Right atrium auricular region (tissue), 2 donors: Measurements from ENCODE around the gene KCNMB2. TPM values are rescaled to one million over a fixed set of nuclear protein-coding genes. Genes with fewer than 3 reads are reported as not detected.

Source experiments
- DNase-seq: peaks from one replicate; pipeline ENCODE4 v3.0.0-alpha.2; 2019; ENCODE audit warnings: low spot score
- H3K27ac ChIP-seq, 2 donors: fragments of 200-600 bp; sonication (generic); 1 replicate in 1 of 2; 2 replicates in 1 of 2; pipeline ENCODE4 v1.5.1; 2016 to 2019
- H3K27me3 ChIP-seq, 2 donors: fragments of 200-600 bp; sonication (generic); one replicate each; pipeline versions ENCODE4 v1.5.1 to v1.6.0; 2017 to 2019
- H3K36me3 ChIP-seq: fragments of 200-600 bp; sonication (generic); one replicate; pipeline ENCODE4 v1.5.1; 2016
- H3K4me1 ChIP-seq, 2 donors: fragments of 200-600 bp; sonication (generic); one replicate each; pipeline versions ENCODE4 v1.5.1 to v1.6.0; 2017 to 2019
- H3K4me3 ChIP-seq, 2 donors: fragments of 200-600 bp; sonication (generic); 1 replicate in 1 of 2; 2 replicates in 1 of 2; pipeline ENCODE4 v1.5.1; 2017 to 2019; ENCODE audit warnings: mild to moderate bottlenecking in 1 of 2, moderate library complexity in 1 of 2
- H3K9me3 ChIP-seq, 2 donors: fragments of 200-600 bp; sonication (generic); one replicate each; pipeline ENCODE4 v1.5.1; 2019
- total RNA-seq, 2 donors: library from RNA; depleted of rRNA; stranded (reverse); fragments of >200 nt; gene quantifications; one replicate each; pipeline ENCODE4 v1.1.0, GENCODE V29; 2016
- TF ChIP-seq, protein P1 (sequence below), 2 donors: fragments of 200-600 bp; sonication (generic); IDR thresholded peaks; one replicate each; pipeline ENCODE4 v1.5.1; 2019; ENCODE audit warnings: antibody characterized with exemption in 2 of 2

The KCNMB2 gene
- total RNA-seq, 2 donors from 2014 or later = 2.8 to 18.2 TPM

DNA sequence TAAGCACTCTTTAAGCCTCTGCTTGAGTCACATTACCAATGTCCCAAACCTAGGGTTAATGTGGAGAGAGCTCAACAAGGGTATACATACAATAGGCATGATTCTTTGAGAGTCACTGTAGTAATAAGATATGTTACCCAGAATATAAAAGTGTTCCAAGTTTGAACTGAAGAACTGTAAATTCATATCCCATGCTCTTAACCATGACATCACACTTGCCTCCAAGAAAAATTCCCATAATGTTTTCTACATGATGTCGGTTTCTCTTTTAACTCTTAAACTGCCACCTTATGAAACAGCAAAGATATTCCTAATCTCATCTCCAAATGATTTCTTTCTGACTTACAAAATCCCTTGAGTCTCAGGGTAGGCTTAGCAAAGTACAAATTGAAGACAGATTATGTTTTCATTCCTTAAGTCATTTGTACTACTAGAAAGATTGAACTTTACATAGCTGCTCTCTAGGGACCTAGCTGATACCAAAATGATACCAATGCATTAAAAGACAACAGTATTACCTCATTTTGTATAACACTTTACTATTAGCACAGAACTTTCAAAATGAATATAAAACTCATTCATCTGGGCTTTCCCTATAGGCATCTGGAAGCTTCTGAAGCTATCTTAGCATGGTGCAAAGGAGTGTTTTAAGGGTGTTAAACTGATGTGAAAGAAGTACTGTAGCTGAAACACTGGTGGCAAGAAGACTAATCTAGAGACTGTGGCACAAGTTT is 127.1 kb downstream of the KCNMB2 start:
- H3K9me3 ChIP-seq = no peaks in the 10 kb centered on the region
- peak overlapping the region in 1 of 2 donors; percentile 76 for H3K27ac ChIP-seq
- DNase-seq = no peak
- no peaks in the 10 kb centered on the region for H3K27me3 ChIP-seq
- H3K4me3 ChIP-seq = no peak overlapping the region
- TF ChIP-seq, protein P1, sequence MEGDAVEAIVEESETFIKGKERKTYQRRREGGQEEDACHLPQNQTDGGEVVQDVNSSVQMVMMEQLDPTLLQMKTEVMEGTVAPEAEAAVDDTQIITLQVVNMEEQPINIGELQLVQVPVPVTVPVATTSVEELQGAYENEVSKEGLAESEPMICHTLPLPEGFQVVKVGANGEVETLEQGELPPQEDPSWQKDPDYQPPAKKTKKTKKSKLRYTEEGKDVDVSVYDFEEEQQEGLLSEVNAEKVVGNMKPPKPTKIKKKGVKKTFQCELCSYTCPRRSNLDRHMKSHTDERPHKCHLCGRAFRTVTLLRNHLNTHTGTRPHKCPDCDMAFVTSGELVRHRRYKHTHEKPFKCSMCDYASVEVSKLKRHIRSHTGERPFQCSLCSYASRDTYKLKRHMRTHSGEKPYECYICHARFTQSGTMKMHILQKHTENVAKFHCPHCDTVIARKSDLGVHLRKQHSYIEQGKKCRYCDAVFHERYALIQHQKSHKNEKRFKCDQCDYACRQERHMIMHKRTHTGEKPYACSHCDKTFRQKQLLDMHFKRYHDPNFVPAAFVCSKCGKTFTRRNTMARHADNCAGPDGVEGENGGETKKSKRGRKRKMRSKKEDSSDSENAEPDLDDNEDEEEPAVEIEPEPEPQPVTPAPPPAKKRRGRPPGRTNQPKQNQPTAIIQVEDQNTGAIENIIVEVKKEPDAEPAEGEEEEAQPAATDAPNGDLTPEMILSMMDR (IDR thresholded peaks at IDR 0.05) = no peak
- peaks cover 0 to 5% of the 10 kb centered on the region in 2 donors for H3K4me1 ChIP-seq
- H3K36me3 ChIP-seq = no peaks in the 10 kb centered on the region

GRCh38 chr3:178665747-178666146 is 129.5 kb downstream of the KCNMB2 start:
- H3K4me1 ChIP-seq = peaks cover 0 to 13% of the 10 kb centered on the region in 2 donors
- H3K27me3 ChIP-seq = no peaks in the 10 kb centered on the region
- H3K9me3 ChIP-seq = no peaks in the 10 kb centered on the region
- H3K36me3 ChIP-seq = no peaks in the 10 kb centered on the region
- no peak for DNase-seq
- TF ChIP-seq, protein P1 (IDR thresholded peaks at IDR 0.05) = no peak
- no peak overlapping the region for H3K4me3 ChIP-seq
- peak overlapping the region; percentile 44 to 76 for H3K27ac ChIP-seq

DNA sequence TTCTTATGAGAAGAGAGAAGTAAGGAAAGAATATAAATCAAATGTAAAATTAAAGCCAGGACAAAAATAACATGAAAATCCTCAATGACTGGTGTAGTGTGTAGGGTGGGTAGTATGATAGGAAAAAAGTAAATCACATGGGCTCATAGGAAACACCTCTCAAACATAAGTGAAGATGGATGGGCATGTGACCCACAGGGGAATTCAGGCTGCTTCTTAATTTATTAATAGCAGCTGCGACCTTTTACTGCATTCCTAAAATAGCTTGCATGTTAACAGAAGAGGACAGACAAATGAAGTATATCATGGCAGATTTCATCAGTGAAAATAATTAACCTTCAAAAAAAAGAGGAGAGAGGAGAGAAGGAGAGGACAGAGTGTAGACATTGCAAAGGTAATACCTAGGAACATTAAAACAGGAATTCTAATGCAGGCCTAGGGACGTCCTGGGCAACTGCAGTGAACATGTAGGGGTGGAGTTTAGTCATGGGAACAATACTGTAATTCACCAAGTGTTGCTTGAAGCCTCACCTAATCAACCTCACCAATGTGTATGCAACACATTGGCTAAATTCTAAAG is 132.9 kb downstream of the KCNMB2 start:
- no peak for DNase-seq
- H3K9me3 ChIP-seq = no peaks in the 10 kb centered on the region
- no peaks in the 10 kb centered on the region for H3K36me3 ChIP-seq
- no peaks in the 10 kb centered on the region for H3K27me3 ChIP-seq
- H3K27ac ChIP-seq = peak overlapping the region; percentile 42 to 76
- peaks cover 0 to 29% of the 10 kb centered on the region in 2 donors for H3K4me1 ChIP-seq
- TF ChIP-seq, protein P1 (IDR thresholded peaks at IDR 0.05) = no peak
- H3K4me3 ChIP-seq = no peak overlapping the region

DNA sequence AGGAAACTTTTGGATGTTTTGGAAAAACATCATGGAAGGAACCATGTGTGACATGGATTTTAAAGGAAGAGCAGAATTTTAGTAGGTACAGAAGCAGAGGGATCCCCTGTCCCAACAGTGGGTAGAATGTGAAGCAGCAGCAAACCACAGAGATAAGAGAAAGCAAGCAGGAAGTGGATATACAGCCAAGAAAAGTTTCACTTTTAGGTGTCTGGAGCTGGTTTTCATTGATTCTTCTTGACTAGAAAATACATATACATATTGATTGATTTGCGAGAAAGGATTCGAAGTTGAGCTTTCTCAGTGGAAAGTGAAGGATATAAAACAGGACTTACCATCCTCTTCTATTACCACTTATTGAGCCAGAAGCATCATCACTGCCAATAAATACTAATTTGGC is 133.5 kb downstream of the KCNMB2 start:
- peak overlapping the region in 1 of 2 donors; percentile 76 for H3K27ac ChIP-seq
- no peaks in the 10 kb centered on the region for H3K27me3 ChIP-seq
- DNase-seq = no peak
- TF ChIP-seq, protein P1 (IDR thresholded peaks at IDR 0.05) = no peak
- H3K4me1 ChIP-seq = peaks cover 0 to 29% of the 10 kb centered on the region in 2 donors
- H3K9me3 ChIP-seq = no peaks in the 10 kb centered on the region
- H3K4me3 ChIP-seq = no peak overlapping the region
- H3K36me3 ChIP-seq = no peaks in the 10 kb centered on the region

DNA sequence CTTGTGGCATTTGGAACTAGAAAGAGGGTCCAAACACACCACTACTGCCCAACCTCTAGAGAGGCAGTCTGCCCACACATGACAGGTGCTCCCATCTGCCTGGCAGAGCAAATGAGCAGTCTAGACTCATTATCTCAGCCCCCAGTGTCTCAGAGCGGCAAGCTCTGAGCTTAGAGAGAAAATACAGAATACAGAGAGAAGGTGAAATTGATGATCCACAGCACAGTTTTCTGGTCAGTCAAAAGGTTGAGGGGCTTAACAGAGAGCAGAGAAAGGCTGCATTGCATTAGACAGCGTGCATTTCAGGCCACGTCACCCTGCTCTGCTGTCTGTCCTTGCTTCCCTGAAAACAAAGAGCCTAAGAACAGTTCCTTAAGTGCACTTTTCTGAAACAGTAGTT is 135.1 kb downstream of the KCNMB2 start:
- TF ChIP-seq, protein P1 (IDR thresholded peaks at IDR 0.05) = no peak
- Histone ChIP-seq H3K36me3 (no peaks in the 10 kb centered on the region), H3K4me1 (peaks cover 0 to 34% of the 10 kb centered on the region in 2 donors), H3K4me3 (no peak overlapping the region), H3K27me3 (no peaks in the 10 kb centered on the region), H3K27ac (peak overlapping the region; percentile 18 to 61), H3K9me3 (no peaks in the 10 kb centered on the region)
- no peak for DNase-seq
